K562 (cell line): ENCODE data around the gene CCDC171. TPM values are rescaled to one million over a fixed set of nuclear protein-coding genes. Genes with fewer than 3 reads are reported as not detected.

Source experiments
- ATAC-seq: fragments of 200-7000 bp; cut with Tn5 transposase; 3 replicates; pipeline ENCODE4 v1.9.1; 2020; ENCODE audit warnings: moderate library complexity
- BruUV-seq: library from RNA; stranded (reverse); fragments of 400-500 nt; replicated peaks from 2 replicates; lab custom pipeline; 2021; lab: Mats Ljungman, UMichigan
- CTCF ChIA-PET: fragments of 300-600 bp; formaldehyde crosslinking; extraction: SDS; loops from one replicate; lab custom pipeline; 2021; ENCODE audit warnings: low intra/inter-chr PET ratio; lab: Yijun Ruan, JAX
- POLR2A ChIA-PET: fragments of 300-600, 350-650 bp; sonication (Branson Sonifier 250); formaldehyde crosslinking; extraction: SDS; loops from one replicate; lab custom pipeline; 2021; ENCODE audit warnings: antibody characterized with exemption, inconsistent platforms; lab: Yijun Ruan, JAX
- DNase-seq, 4 experiments: peaks; one replicate each; pipeline versions ENCODE4 v3.0.0 to v3.0.0-alpha.2; 2011 to 2018; ENCODE audit warnings: low spot score in 3 of 4, mixed read lengths in 3 of 4; ENCODE audit errors: extremely low read depth in 1 of 4
- FAIRE-seq: peaks from 2 replicates; lab custom pipeline; 2011; peaks lifted over from hg19 to GRCh38; lab: Jason Lieb, UNC
- H2AFZ ChIP-seq: 2 replicates; pipeline ENCODE4 v1.6.0; 2011; ENCODE audit warnings: low read depth, low read length, control low read depth, inconsistent platforms
- H3K27ac ChIP-seq: fragments of 200-600 bp; 3 replicates; pipeline ENCODE4 v1.8.0; 2011; ENCODE audit warnings: low read depth, mild to moderate bottlenecking, control low read depth, inconsistent platforms, low read length, moderate library complexity, mixed read lengths; ENCODE audit errors: extremely low read depth
- H3K27me3 ChIP-seq, 2 experiments: fragments of 300-600 bp in 1 of 2; 2 replicates in 1 of 2; 3 replicates in 1 of 2; pipeline versions ENCODE4 v1.6.0 to v1.8.0; 2011; ENCODE audit warnings: inconsistent platforms in 2 of 2, low read length in 2 of 2, mild to moderate bottlenecking in 1 of 2, mixed read lengths in 1 of 2, moderate library complexity in 1 of 2; ENCODE audit not compliant: control insufficient read depth in 2 of 2, insufficient read depth in 2 of 2
- H3K36me3 ChIP-seq: fragments of 300-600 bp; 3 replicates; pipeline ENCODE4 v1.8.0; 2011; ENCODE audit warnings: mild to moderate bottlenecking, low read length, inconsistent platforms; ENCODE audit not compliant: control insufficient read depth, insufficient read depth
- H3K4me1 ChIP-seq, 2 experiments: fragments of 200-600 bp in 1 of 2; replicated peaks in 1 of 2; 2 replicates in 1 of 2; 3 replicates in 1 of 2; pipeline versions ENCODE4 v1.5.1 to v1.8.0; 2011; ENCODE audit warnings: inconsistent platforms in 2 of 2, low read length in 2 of 2, mild to moderate bottlenecking in 1 of 2, mixed read lengths in 1 of 2, moderate library complexity in 1 of 2; ENCODE audit not compliant: control insufficient read depth in 2 of 2, insufficient read depth in 2 of 2
- H3K4me2 ChIP-seq: 2 replicates; pipeline ENCODE4 v1.6.1; 2011; ENCODE audit warnings: low read length, control low read depth, inconsistent platforms, mixed read lengths; ENCODE audit not compliant: insufficient read depth
- H3K4me3 ChIP-seq: fragments of 200-600 bp; sonication (generic), shearing (Covaris generic); 2 replicates; pipeline ENCODE4 v1.5.1; 2016; ENCODE audit warnings: control low read depth, inconsistent platforms
- H3K79me2 ChIP-seq: fragments of 200-600 bp; 3 replicates; pipeline ENCODE4 v1.8.0; 2011; ENCODE audit warnings: low read length, inconsistent platforms; ENCODE audit not compliant: control insufficient read depth, insufficient read depth
- H3K9ac ChIP-seq, 2 experiments: 2 replicates each; pipeline versions ENCODE4 v1.6.0 to v1.6.1; 2011; ENCODE audit warnings: low read depth in 2 of 2, low read length in 2 of 2, control low read depth in 1 of 2, inconsistent platforms in 1 of 2, mild to moderate bottlenecking in 1 of 2, mixed read lengths in 1 of 2; ENCODE audit not compliant: insufficient read depth in 1 of 2
- H3K9me1 ChIP-seq: one replicate; pipeline ENCODE4 v1.6.0; 2011; ENCODE audit warnings: inconsistent platforms, mild to moderate bottlenecking, low read length, moderate library complexity; ENCODE audit not compliant: control insufficient read depth, insufficient read depth
- H3K9me3 ChIP-seq: replicated peaks from 2 replicates; pipeline ENCODE4 v1.5.1; 2011; ENCODE audit warnings: low read depth, low read length, inconsistent platforms; ENCODE audit not compliant: control insufficient read depth, insufficient read depth
- H4K20me1 ChIP-seq: replicated peaks from 2 replicates; pipeline ENCODE4 v1.6.1; 2011; ENCODE audit warnings: low read length, inconsistent platforms, mixed read lengths; ENCODE audit not compliant: control insufficient read depth, insufficient read depth
- CBX5 ChIP-seq: IDR thresholded peaks from 2 replicates; pipeline ENCODE4 v1.6.1; 2014; ENCODE audit warnings: low read depth, borderline replicate concordance
- DIDO1 ChIP-seq: fragments of 450-650 bp; IDR thresholded peaks from 2 replicates; pipeline ENCODE4 v1.6.1; 2016; ENCODE audit warnings: low read depth, missing biosample characterization, missing genetic modification characterization
- FOXA1 ChIP-seq: fragments of 450-650 bp; IDR thresholded peaks from 2 replicates; pipeline ENCODE4 v1.6.1; 2016; ENCODE audit warnings: mild to moderate bottlenecking, borderline replicate concordance
- NCOA4 ChIP-seq: fragments of 450-650 bp; IDR thresholded peaks from 2 replicates; pipeline ENCODE4 v1.6.1; 2018; ENCODE audit warnings: mild to moderate bottlenecking; ENCODE audit not compliant: partially characterized antibody
- NELFE ChIP-seq: IDR thresholded peaks from 2 replicates; pipeline ENCODE4 v1.6.1; 2011; ENCODE audit warnings: mild to moderate bottlenecking; ENCODE audit not compliant: insufficient read depth, insufficient read length
- NEUROD1 ChIP-seq: fragments of 150-350 bp; IDR thresholded peaks from 2 replicates; pipeline ENCODE4 v1.6.1; 2014; ENCODE audit warnings: borderline replicate concordance, low read length, low read depth; ENCODE audit not compliant: partially characterized antibody
- NKRF ChIP-seq: fragments of 450-650 bp; IDR thresholded peaks from 2 replicates; pipeline ENCODE4 v1.6.1; 2016; ENCODE audit warnings: borderline replicate concordance
- PHB2 ChIP-seq: fragments of 450-650 bp; IDR thresholded peaks from 2 replicates; pipeline ENCODE4 v1.6.1; 2017; ENCODE audit warnings: low read depth
- PYGO2 ChIP-seq: fragments of 450-650 bp; IDR thresholded peaks from 2 replicates; pipeline ENCODE4 v1.6.1; 2016; ENCODE audit warnings: mild to moderate bottlenecking, missing genetic modification characterization, moderate library complexity, missing compliant biosample characterization
- RBM25 ChIP-seq: fragments of 200-400 bp; formaldehyde crosslinking; IDR thresholded peaks from 2 replicates; pipeline ENCODE4 v1.6.1; 2018; ENCODE audit warnings: low read length, low read depth, moderate library complexity; ENCODE audit not compliant: severe bottlenecking
- RFX1 ChIP-seq: fragments of 450-650 bp; IDR thresholded peaks from 2 replicates; pipeline ENCODE4 v1.6.1; 2016; ENCODE audit warnings: mild to moderate bottlenecking, moderate library complexity
- SIN3B ChIP-seq: fragments of 450-650 bp; IDR thresholded peaks from 2 replicates; pipeline ENCODE4 v1.6.1; 2017; ENCODE audit warnings: low read depth, mild to moderate bottlenecking, moderate library complexity
- SIRT6 ChIP-seq: IDR thresholded peaks from one replicate; pipeline ENCODE4 v1.6.1; 2012; ENCODE audit warnings: low read depth, mild to moderate bottlenecking, control low read depth, inconsistent platforms, low read length, moderate library complexity
- TCF7L2 ChIP-seq: fragments of 150-350 bp; IDR thresholded peaks from 2 replicates; pipeline ENCODE4 v1.6.1; 2016; ENCODE audit warnings: low read depth, mild to moderate bottlenecking, low read length, moderate library complexity
- TSHZ1 ChIP-seq: fragments of 250-450 bp; sonication (Bioruptor Pico); IDR thresholded peaks from 2 replicates; pipeline ENCODE4 v1.4.0; 2020; ENCODE audit warnings: mild to moderate bottlenecking, moderate library complexity
- U2AF1 ChIP-seq: fragments of 200-400 bp; formaldehyde crosslinking; optimal IDR thresholded peaks from 2 replicates; pipeline ENCODE3; 2017; ENCODE audit warnings: mild to moderate bottlenecking, low read depth, low read length, moderate library complexity
- ZNF146 ChIP-seq: IDR thresholded peaks from one replicate; pipeline ENCODE4 v1.6.1; 2018; ENCODE audit warnings: missing compliant biosample characterization; ENCODE audit not compliant: unreplicated experiment
- ZNF24 ChIP-seq: fragments of 450-650 bp; IDR thresholded peaks from 2 replicates; pipeline ENCODE4 v1.6.1; 2016
- ZNF507 ChIP-seq: conservative IDR thresholded peaks from 2 replicates; pipeline ENCODE4 v1.6.1; 2017; ENCODE audit warnings: missing genetic modification characterization, missing compliant biosample characterization
- WGBS: fragments of 100-300 bp; shearing (Covaris generic); methylation state at CpG from one replicate; pipeline ENCODE4 v1.1.6; 2016; ENCODE audit warnings: low coverage, mixed read lengths; ENCODE audit not compliant: insufficient coverage; ENCODE audit errors: missing lambda C conversion rate; 5-methylcytosine and 5-hydroxymethylcytosine counted together
- in situ Hi-C: fragments of 300-500 bp; cut with MboI; formaldehyde crosslinking; loops from 4 replicates; pipeline ENCODE4 v1.15.0; 2018; ENCODE audit warnings: inconsistent platforms, mixed read lengths
- intact Hi-C: fragments of 100-400 bp; cut with micrococcal nuclease; formaldehyde crosslinking; loops from 2 replicates; pipeline ENCODE4 v1.14.2; 2022
- polyA plus RNA-seq, 8 experiments: library from polyadenylated mRNA; depleted of rRNA in 4 of 8; stranded (reverse) in 5 of 8; unstranded in 3 of 8; fragments of >200 nt; fragmentation: Nextera tagmentation in 2 of 8; fragmentation: Illumina TruSeq in 1 of 8; extraction: Ambion mirVana in 2 of 8; extraction: Trizol in 1 of 8; gene quantifications; 2 replicates each; pipeline versions ENCODE4 v1.2.1 to v1.2.3, GENCODE V29; 2011 to 2014; ENCODE audit warnings: inconsistent platforms in 1 of 8, missing spikeins in 1 of 8
- total RNA-seq, 7 experiments: library from RNA; depleted of rRNA in 6 of 7; stranded (reverse); fragments of >200 nt in 6 of 7; fragmentation: Illumina TruSeq in 2 of 7; extraction: Trizol in 2 of 7; gene quantifications; 2 replicates each; pipeline versions ENCODE4 v1.2.1 to v1.2.3, GENCODE V29; 2011 to 2021; ENCODE audit warnings: low replicate concordance in 1 of 7

Gene CCDC171
- total and polyA plus RNA-seq, 9 of the 15 experiments (the other 6 are each of a cell fraction or from before 2014, with no cell fraction given): 0.08 to 3.8 (median 0.27) TPM

GRCh38 chr9:15693701-15694100 is 140.9 kb downstream of the CCDC171 start (continued):
- TF ChIP-seq RBM25: no peak
- no peak for TF ChIP-seq NCOA4

- FAIRE-seq: no peak
- WGBS: 0% methylated on average over 1 of the region's 1 CpG
- intact Hi-C loops: no loop called here
- TF ChIP-seq PHB2 (no peak), CBX5 (no peak), SIN3B (no peak), TCF7L2 (no peak), DIDO1 (tag) (no peak), ZNF146 (CRISPR knock-in tag) (no peak), FOXA1 (no peak), NKRF (no peak), ZNF24 (no peak), RBM25 (no peak), SIRT6 (no peak), TSHZ1 (no peak), U2AF1 (no peak), PYGO2 (tag) (no peak), NEUROD1 (no peak), NELFE (no peak), RFX1 (no peak), ZNF507 (tag) (no peak)
These were observed 144.1 kb downstream of the CCDC171 start for GRCh38 chr9:15696979-15697378.

More at GRCh38 chr9:15696979-15697378, 144.1 kb downstream of the CCDC171 start:
- Histone ChIP-seq H3K4me2 (no peak overlapping the region), H3K4me1 (no peaks in the 10 kb centered on the region), H3K4me3 (no peak overlapping the region), H3K79me2 (no peaks in the 10 kb centered on the region), H3K27me3 (no peaks in the 10 kb centered on the region), H3K9me3 (no peaks in the 10 kb centered on the region), H3K27ac (no peak overlapping the region), H3K9ac (no peak overlapping the region), H4K20me1 (no peaks in the 10 kb centered on the region), H3K9me1 (no peaks in the 10 kb centered on the region), H2AFZ (no peak overlapping the region), H3K36me3 (no peaks in the 10 kb centered on the region)
- POLR2A ChIA-PET: no interaction called here
- in situ Hi-C loops: no loop called here
- CTCF ChIA-PET: no interaction called here
- no peak for DNase-seq
- no TSS peak for BruUV-seq
- no peak for ATAC-seq
